AG09319 (cell line): Measurements from ENCODE around the gene DHRS4.
A peak's percentile ranks its signal among the peaks of the same experiment; 100 is the strongest.
"Not testable (repeated sequence)": the region's sequence is repeated elsewhere in the genome, so short reads cannot be mapped to it uniquely, and the experiment has no call there.

Experiments
- DNase-seq: peaks from one replicate; pipeline ENCODE4 v3.0.0-alpha.2; 2010; ENCODE audit warnings: low read depth; ENCODE audit errors: extremely low read depth
- CTCF ChIP-seq: IDR thresholded peaks from 2 replicates; pipeline ENCODE4 v1.5.1; 2011; ENCODE audit warnings: low read depth, mild to moderate bottlenecking, inconsistent platforms, low read length, moderate library complexity

DHRS4 gene

GRCh38 chr14:24006471-24006816 lies 52.9 kb downstream of the DHRS4 start:
- DNase-seq: not testable (repeated sequence)

- DNase-seq: not testable (repeated sequence)
Measured at GRCh38 chr14:24006817-24007652, 53.5 kb downstream of the DHRS4 start.

GRCh38 chr14:24011051-24011450 lies 57.5 kb downstream of the DHRS4 start:
- no peak for TF ChIP-seq CTCF
- no peak for DNase-seq

- DNase-seq: not testable (repeated sequence)
Measured at GRCh38 chr14:24012726-24013273, 59.2 kb downstream of the DHRS4 start.

- peak; percentile 90 for TF ChIP-seq CTCF
- peak; percentile 34 for DNase-seq
Measured at GRCh38 chr14:24013654-24014514, 60.3 kb downstream of the DHRS4 start.

GRCh38 chr14:24015745-24016144 lies 62.2 kb downstream of the DHRS4 start:
- DNase-seq: not testable (repeated sequence)
